ENCODE measurements around the gene GYPA.
"Not testable (repeated sequence)": the region's sequence is repeated elsewhere in the genome, so short reads cannot be mapped to it uniquely, and the experiment has no call there.

Gene GYPA

GRCh38 chr4:144090744-144091143 lies 49.8 kb downstream of the GYPA start:
- H3K9me3 ChIP-seq (ENCODE audit: low read depth, low read length): no peaks in the 10 kb centered on the region
- no peak overlapping the region for H3K4me3 ChIP-seq
- no peaks in the 10 kb centered on the region for H3K36me3 ChIP-seq (ENCODE audit: insufficient read depth, low read length)
- no peak overlapping the region for H3K27ac ChIP-seq
- H3K9ac ChIP-seq (ENCODE audit: insufficient read length): no peak overlapping the region
- no peak for TF ChIP-seq EZH2 (IDR thresholded peaks at IDR 0.05)
- TF ChIP-seq FOXP2 (optimal IDR thresholded peaks at IDR 0.05; ENCODE audit: control extremely low read depth, extremely low read length, insufficient read depth): no peak
- no peak for TF ChIP-seq POLR2AphosphoS5 (IDR thresholded peaks at IDR 0.05; ENCODE audit: borderline replicate concordance, low read depth, low read length)
- DNase-seq (ENCODE audit: low read depth, low spot score): no peak

- H3K36me3 ChIP-seq (ENCODE audit: insufficient read depth, low read length); DNase-seq (ENCODE audit: low read depth, low spot score); H3K27ac ChIP-seq; H3K9me3 ChIP-seq (ENCODE audit: low read depth, low read length); H3K4me3 ChIP-seq; H3K9ac ChIP-seq (ENCODE audit: insufficient read length): not testable (repeated sequence)
Measured at GRCh38 chr4:144082053-144082452, 58.5 kb downstream of the GYPA start.

GRCh38 chr4:144080135-144080534 lies 60.4 kb downstream of the GYPA start:
- not testable (repeated sequence) for H3K9ac ChIP-seq (ENCODE audit: insufficient read length); DNase-seq (ENCODE audit: low read depth, low spot score)

GRCh38 chr4:144078746-144079145 lies 61.8 kb downstream of the GYPA start:
- H3K27ac ChIP-seq; H3K9ac ChIP-seq (ENCODE audit: insufficient read length); H3K4me3 ChIP-seq; H3K9me3 ChIP-seq (ENCODE audit: low read depth, low read length); DNase-seq (ENCODE audit: low read depth, low spot score); H3K36me3 ChIP-seq (ENCODE audit: insufficient read depth, low read length): not testable (repeated sequence)

More at GRCh38 chr4:144080135-144080534, 60.4 kb downstream of the GYPA start:
- H3K27ac ChIP-seq; H3K9me3 ChIP-seq (ENCODE audit: low read depth, low read length); H3K36me3 ChIP-seq (ENCODE audit: insufficient read depth, low read length); H3K4me3 ChIP-seq: not testable (repeated sequence)

- H3K4me3 ChIP-seq; H3K9me3 ChIP-seq (ENCODE audit: low read depth, low read length); DNase-seq (ENCODE audit: low read depth, low spot score); H3K36me3 ChIP-seq (ENCODE audit: insufficient read depth, low read length); H3K27ac ChIP-seq; H3K9ac ChIP-seq (ENCODE audit: insufficient read length): not testable (repeated sequence)
Measured at GRCh38 chr4:144061556-144061955, 79.0 kb downstream of the GYPA start.

GRCh38 chr4:144060234-144060859 lies 80.2 kb downstream of the GYPA start:
- DNase-seq (ENCODE audit: low read depth, low spot score); H3K27ac ChIP-seq; H3K9ac ChIP-seq (ENCODE audit: insufficient read length); H3K4me3 ChIP-seq; H3K36me3 ChIP-seq (ENCODE audit: insufficient read depth, low read length); H3K9me3 ChIP-seq (ENCODE audit: low read depth, low read length): not testable (repeated sequence)

All from SK-N-MC (cell line).